NCI-H146 treated with DMSO at 0.1 percent for 48 hours (cell line): ENCODE measurements around the gene MYO1A.
"Not testable (repeated sequence)": the region's sequence is repeated elsewhere in the genome, so short reads cannot be mapped to it uniquely, and the experiment has no call there.

Source experiments
- DNase-seq: peaks from one replicate; lab custom pipeline; 2025; ENCODE audit not compliant: unreplicated experiment; lab: John Stamatoyannopoulos, UW

Gene MYO1A

DNA sequence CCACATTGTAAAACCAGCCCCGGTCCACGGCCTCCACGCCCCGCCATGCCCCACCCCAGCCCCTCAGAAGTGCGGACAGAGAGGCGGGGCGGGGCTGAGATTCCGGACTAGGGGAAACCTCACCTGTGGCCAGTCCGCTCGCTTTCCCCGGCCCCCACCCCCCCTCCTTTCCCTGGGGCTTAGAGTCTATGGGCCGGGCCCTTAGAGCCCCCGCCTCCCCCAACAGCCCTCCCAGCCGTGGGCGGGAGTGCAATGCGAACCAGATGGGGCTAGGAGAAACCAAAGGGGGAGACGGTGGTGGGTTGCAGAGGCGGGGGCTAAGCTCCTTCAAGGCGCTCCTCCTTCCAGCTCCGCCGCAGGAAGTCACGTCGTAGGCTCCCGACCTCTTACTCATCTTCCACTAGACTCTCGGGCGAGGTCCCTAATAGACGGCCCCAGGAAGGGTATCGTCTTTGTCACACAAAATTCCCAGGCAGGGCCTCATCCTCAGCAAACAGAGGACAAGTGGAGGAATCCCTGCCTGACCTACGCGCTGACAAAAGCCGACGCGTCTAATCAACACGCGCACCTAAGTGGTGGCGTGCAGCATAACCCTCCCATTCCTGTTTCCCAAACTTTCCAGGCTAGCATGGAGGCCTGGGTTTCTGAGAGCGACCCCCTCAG, 37.9 kb upstream of the MYO1A start:
- DNase-seq = no peak

DNA sequence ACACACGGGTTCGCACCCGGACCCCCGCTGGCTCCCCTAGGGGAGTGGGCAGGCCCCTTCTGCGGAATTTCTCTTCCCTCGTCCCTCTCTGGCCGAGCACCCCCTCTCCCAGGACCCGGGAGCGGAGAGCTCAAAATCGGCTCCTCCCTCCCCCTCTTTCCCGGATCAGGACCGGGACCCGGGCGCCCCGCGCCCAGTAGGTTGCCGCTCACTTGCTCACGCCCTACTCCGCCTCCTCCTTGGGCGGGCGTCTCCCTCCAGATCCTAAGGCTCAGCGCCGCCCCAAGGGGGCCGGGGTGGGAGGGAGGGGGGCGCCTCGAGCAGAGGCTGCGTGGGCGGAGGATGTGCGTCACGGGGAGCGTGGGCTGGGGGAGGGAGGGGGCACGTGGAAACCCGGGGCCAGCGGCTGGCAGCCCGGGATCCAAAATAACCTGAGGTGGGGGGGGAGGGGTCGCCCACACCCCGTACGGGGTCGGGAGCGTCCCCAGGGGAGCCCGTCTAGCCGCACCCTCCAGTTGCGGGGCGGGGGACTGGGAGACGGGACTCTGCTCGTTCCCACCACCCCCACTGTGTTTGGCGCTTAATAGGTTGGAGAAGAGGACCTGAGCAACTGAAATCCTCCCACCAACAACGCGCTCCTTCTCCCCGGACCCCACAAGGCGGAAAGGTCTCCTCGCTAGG, 37.2 kb upstream of the MYO1A start:
- peak; percentile 19 for DNase-seq

DNA sequence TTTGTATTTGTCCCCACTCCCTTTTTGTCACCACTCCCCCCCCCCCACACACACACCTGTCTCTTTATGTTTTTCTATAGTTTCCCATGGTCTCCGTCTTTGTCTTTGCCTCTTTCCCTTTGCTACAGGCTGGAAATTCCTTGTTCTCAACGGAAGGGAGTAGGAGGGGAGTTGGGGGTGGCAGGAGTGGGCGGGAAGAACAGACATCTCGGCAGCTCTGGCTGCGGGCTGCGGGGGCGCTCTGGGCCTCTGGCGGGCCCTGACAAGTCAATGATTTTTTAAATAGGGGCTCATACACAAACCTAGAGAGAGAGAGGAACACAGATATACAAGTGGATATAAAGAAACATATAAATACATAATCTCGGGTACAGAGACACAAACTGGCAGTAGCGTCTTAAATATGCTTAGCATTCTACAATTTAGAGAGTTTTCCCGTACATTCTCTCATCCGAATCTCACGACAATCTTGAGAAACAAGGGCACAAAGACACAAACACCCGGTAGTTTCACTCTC, 36.6 kb upstream of the MYO1A start:
- peak; percentile 32 for DNase-seq

- no peak for DNase-seq
Observed at GRCh38 chr12:57085999-57086492, 36.1 kb upstream of the MYO1A start.

DNA sequence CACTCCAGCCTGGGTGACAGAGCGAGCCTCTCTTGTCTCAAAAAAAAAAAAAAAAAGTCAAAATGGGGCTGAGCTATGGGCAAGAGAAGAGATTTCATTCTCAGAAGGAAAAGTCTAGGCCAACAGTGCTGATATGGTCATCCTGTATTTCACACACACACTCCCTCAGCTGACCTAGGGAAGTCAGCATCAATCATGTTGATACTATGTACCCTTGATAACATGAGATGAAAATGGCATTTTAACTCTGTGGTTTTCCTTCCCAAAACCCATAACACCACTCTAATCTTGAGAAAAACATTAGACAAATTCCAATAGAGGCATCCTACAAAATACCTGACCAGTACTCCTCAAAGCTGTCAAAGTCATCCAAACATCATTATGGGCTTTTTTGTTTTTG, 30.9 kb upstream of the MYO1A start:
- DNase-seq = no peak

DNA sequence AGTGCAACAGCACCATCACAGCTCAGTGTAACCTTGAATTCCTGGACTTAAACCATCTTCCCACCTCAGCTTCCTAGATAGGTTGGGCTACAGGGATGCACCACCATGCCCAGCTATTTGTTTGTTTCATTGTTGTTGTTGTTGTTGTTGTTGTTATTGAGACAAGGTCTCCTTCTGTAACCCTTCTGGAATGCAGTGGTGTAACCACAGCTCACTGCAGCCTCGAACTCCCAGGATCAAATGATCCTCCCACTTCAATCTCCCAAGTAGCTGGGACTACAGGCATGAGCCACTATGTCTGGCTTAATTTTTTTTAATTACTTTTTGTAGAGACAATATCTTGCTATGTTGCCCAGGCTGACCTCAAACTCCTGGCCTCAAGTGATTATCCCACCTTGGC, 29.9 kb upstream of the MYO1A start:
- no peak for DNase-seq

DNA sequence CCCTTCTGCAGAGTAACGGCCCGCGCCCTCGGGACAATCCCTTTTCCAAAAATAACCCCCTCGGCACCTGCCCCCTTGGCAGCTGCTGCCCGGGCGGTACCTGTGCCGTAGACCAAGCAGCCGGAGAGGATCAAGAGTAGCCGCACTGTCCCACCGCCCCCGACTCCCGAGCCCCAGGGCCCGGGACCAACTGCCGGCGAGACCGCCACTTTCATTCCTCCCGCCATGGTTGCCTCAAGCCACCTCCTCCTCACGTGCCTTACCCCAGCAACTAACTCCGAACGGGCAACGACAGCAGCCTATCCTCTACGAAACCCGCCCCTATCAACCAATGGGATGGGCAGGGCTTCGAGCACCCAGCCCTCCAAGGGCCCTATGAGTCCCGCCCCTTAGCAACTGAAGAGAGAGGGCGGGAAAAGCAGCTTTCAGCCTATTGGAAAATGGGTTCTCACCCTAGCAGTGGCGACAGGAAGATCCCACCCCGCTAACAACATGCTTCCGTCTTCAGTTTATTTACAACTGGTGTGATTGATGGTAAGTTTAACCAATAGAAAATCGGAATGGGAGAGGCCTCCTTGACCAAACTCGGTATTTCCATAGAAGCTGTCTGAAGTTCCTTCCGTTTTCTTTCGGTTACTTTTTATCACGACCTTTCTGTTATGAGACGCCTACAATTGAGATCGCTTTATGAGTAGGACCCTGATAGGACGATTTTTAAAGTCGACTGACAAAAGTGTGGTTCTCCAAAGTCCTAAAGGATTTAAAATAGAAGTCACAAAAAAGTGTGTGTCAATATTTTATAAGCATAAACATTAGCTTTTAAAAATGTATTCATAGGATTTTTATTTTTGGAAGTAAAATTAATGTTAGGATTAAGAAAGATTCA, 28.8 kb upstream of the MYO1A start, which contains the start of gene NEMP1:
Gene NEMP1 (minus strand): TSS at position 273 of the 886 bp plus-strand sequence. CDS start 46 bp downstream, at position 227.
- DNase-seq = peak; percentile 100

DNA sequence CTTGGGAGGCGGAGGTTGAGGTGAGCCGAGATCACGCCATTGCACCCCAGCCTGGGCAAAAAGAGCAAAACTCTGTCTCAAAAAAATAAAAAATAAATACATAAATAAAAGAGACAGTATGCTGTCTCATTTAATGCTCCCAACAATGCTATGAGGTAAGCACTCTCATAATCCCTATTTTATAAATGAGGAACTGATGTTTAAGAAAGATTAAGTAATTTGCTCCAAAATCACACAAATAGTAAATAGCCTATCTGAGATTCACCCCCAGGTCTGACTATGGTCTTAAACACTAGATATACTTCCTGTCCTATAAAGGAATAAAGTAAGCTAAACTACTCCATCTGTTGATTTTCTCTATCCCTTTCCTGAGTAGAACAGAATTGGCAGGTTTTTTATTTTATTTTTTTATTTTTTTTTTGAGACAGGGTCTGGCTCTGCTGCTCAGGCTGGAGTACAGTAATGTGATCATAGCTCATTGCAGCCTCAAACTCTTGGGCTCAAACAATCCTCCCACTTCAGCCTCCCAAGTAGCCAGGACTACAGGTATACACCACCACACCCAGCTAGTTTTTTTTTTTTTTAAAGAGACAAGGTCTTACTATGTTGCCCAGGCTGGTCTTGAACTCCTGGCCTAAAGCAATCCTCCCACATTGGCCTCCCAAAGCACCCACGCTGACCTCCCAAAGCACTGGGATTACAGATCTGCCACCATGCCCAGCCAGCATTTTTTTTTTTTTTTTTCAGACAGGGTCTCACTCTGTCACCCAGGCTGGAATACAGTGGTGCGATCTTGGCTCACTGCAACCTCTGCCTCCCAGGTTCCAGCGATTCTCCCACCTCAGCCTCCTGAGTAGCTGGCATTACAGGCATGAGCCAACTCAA, 23.9 kb upstream of the MYO1A start:
- not testable (repeated sequence) for DNase-seq

GRCh38 chr12:57072661-57073060, 22.7 kb upstream of the MYO1A start:
- DNase-seq = no peak

- peak; percentile 42 for DNase-seq
Observed at GRCh38 chr12:57069523-57069922, 19.6 kb upstream of the MYO1A start.

- no peak for DNase-seq
Observed at GRCh38 chr12:57066245-57066644, 16.3 kb upstream of the MYO1A start.

- DNase-seq = no peak
Observed at GRCh38 chr12:57063991-57064685, 14.2 kb upstream of the MYO1A start.

DNA sequence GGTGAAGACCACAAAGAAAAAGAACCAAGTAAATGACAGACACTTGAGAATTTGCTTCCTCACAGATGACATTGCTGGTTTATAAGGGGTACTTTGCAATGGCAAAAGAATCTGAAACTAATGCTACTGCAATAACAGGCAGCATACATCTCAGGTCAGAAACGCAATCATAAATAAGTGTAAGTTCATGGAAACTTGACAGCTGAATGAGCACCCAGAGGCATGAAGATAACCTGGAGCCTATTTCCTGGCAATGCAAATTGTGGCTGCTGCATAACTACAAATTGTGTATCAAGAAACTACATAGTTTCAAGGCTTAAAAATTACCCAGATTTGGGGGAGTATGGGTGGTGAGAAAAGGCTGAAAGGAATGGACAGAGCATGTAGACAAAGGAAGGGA, 8.5 kb upstream of the MYO1A start:
- no peak for DNase-seq

GRCh38 chr12:57057067-57057751, 7.3 kb upstream of the MYO1A start:
- DNase-seq = no peak

GRCh38 chr12:57055824-57056223, 5.9 kb upstream of the MYO1A start:
- no peak for DNase-seq

- not testable (repeated sequence) for DNase-seq
Observed at GRCh38 chr12:57053901-57054300, 4.0 kb upstream of the MYO1A start.

GRCh38 chr12:57053146-57053545, 3.2 kb upstream of the MYO1A start:
- DNase-seq = not testable (repeated sequence)

- DNase-seq = no peak
Observed at GRCh38 chr12:57051011-57051410, 1.1 kb upstream of the MYO1A start.

DNA sequence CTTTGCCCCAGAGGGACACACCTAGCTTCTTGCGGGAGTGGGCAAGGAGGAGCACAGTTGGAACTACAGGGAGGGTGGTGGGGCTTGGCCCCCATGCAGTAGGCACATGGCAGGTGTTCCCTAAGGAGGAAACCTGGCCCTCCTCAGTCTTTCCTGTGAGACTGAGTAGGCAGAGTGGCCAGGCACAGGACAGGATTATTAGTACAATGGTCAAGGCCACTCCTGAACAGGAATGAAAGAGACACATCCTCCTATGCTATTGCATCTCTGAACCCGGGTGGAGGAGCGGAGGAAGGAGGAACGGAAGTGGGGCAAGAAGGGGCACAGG, 846 bp downstream of the MYO1A start:
- DNase-seq = no peak
